Skeletal muscle cell (primary cell): ENCODE measurements around the gene TMOD1.
"Not testable (repeated sequence)": the region's sequence is repeated elsewhere in the genome, so short reads cannot be mapped to it uniquely, and the experiment has no call there.

Experiments
- DNase-seq: peaks from one replicate; pipeline ENCODE4 v3.0.0-alpha.2; 2010; ENCODE audit warnings: low read depth
- H3K4me3 ChIP-seq: 2 replicates; pipeline ENCODE4 v1.5.1; 2011; ENCODE audit warnings: low read depth, mild to moderate bottlenecking, control low read depth, low read length, moderate library complexity

Gene TMOD1

DNA sequence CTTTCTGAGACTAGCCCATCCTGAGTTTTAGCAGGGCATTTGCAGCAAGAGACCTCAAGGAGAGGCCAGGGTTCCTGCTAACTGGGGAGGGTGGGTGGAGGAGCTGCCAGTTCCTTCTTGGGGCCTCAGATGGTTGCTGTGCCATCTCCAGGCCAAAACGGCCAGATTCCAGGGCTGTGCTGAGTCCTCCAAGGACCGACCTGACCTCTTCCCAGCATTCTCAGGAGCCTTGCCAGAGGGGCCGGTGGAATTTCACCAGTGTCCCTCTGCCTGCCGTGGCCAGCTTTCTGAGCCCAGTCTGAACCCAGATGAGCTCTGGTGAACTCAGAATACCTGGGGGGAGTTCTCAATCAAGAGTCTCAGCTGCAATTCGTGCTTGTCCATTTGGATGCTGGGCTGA, 77.4 kb downstream of the TMOD1 start:
- no peak overlapping the region for H3K4me3 ChIP-seq
- DNase-seq, result no peak

DNA sequence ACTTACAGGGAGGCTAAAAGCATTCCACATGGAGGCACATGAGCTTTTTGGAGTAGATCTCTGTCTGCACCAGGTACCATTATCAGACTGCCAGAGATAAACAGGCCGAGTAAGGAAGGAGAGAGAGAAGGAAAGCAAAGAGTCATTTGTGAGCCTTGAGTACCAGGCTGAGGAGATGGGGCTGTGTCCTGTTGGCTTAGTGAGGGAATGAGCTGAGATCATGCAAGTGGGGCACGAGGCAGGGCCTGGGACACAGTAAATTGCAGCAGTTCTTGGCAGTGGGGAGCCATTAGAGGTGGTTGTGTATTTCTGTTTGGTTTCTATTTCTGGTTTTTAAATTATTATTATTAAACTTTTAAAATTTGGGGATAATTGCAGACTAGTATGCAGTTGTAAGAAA, 78.4 kb downstream of the TMOD1 start:
- DNase-seq, result no peak
- no peak overlapping the region for H3K4me3 ChIP-seq

DNA sequence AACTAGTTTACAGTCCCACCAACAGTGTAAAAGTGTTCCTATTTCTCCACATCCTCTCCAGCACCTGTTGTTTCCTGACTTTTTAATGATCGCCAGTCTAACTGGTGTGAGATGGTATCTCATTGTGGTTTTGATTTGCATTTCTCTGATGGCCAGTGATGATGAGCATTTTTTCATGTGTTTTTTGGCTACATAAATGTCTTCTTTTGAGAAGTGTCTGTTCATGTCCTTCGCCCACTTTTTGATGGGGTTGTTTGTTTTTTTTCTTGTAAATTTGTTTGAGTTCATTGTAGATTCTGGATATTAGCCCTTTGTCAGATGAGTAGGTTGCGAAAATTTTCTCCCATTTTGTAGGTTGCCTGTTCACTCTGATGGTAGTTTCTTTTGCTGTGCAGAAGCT, 80.1 kb downstream of the TMOD1 start:
- not testable (repeated sequence) for H3K4me3 ChIP-seq, DNase-seq

DNA sequence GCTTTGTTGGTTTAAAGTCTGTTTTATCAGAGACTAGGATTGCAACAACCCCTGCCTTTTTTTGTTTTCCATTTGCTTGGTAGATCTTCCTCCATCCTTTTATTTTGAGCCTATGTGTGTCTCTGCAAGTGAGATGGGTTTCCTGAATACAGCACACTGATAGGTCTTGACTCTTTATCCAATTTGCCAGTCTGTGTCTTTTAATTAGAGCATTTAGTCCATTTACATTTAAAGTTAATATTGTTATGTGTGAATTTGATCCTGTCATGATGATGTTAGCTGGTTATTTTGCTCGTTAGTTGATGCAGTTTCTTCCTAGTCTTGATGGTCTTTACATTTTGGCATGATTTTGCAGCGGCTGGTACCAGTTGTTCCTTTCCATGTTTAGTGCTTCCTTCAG, 83.3 kb downstream of the TMOD1 start:
- not testable (repeated sequence) for DNase-seq, H3K4me3 ChIP-seq

DNA sequence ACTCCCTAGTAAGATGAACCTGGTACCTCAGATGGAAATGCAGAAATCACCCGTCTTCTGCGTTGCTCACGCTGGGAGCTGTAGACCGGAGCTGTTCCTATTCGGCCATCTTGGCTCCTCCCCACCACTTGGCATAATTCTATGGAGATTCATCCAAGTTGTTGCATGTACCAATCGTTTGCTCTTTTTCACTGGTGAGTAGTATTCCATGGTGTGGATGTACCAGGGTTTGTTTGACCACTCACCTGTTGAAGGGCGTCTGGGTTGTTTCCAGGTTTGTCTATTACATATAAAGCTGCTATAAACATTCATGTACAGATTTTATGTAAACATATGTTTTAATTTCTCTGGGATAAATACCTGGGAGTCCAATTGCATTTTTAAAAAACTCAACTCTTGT, 85.4 kb downstream of the TMOD1 start:
- not testable (repeated sequence) for H3K4me3 ChIP-seq, DNase-seq

DNA sequence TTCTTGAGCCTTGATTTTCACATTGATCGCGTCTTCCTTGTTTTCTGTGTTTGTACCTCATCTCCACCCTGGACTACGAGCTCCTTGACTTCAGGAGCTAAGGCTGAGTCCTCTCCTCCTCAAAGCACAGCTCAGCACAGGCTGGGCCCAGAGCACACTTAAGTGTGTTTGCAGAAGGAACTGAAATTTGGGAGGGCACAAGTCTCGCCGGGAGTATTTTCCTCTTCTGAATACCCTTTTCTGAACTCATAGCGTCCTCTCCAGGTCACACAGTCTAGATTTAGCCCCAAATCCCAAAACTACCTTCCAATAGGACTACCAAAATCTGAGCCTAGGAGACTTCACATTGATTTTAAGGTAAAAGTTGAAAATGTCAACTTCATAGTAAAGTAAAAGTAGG, 90.1 kb downstream of the TMOD1 start:
- no peak for DNase-seq
- no peak overlapping the region for H3K4me3 ChIP-seq

DNA sequence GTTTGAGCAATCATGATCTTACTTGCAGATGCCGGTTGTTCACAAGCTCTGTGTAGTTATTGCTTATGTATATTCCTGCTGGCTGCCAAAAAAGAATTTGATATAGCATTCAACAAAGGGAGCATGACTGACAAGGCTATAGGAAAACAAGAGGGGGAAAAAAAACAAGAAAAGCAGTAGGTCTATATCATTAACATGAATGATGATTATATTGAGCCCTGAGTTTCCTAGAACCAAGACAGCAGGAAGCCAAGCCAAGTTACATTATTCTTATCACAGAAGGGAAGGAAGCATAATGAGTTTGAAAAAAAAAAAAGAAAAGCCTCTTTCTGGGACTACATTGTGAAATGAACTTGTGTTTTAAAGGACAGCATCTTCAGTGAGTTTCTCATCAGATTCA, 90.7 kb downstream of the TMOD1 start:
- DNase-seq, result no peak
- no peak overlapping the region for H3K4me3 ChIP-seq

DNA sequence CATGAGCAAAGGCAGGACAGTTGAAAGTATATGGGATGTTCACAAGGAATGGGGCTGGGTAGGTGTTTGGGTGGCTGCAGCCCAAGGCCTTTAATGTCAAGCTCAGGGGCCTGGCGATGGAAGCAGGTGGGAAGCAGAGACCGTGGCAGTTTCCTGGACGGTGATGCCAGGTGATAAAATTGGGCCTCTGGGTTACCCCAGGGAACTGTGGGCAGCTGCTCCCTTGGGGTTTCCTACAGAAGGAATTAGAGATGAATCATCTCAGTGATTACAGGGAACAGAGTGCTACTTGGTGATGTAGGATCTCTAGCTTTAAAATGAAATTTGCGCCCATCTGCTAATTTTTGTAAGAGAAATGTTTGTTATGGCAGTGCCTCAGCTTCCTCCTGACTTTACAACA, 92.5 kb downstream of the TMOD1 start:
- no peak for DNase-seq
- no peak overlapping the region for H3K4me3 ChIP-seq

DNA sequence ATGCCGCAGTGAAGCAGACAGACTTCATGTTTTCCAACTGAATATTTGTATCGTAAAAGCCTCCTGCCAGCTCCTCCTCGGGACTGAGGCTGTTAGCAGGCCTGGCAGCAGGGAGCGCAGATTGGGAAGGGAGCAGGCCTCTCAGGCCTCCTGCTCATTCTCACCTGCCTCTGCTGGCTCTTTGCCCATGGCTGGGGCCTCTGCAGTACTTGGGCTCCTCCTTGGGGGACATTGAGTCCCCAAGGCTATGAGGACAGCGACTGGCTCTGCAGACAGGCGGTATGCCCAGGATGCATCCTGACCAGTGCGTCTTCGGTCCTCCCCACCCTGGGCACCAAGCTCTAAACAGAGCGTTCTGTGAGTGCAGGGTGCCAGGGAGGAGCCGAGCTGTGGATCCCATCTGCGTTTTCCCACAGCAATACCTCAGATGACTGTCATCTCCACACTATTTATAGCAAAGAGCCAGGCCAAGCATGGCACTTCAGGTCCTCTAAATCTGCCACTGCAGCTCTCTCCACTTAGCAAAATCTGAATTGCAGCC, 93.0 kb downstream of the TMOD1 start:
- DNase-seq, result no peak

DNA sequence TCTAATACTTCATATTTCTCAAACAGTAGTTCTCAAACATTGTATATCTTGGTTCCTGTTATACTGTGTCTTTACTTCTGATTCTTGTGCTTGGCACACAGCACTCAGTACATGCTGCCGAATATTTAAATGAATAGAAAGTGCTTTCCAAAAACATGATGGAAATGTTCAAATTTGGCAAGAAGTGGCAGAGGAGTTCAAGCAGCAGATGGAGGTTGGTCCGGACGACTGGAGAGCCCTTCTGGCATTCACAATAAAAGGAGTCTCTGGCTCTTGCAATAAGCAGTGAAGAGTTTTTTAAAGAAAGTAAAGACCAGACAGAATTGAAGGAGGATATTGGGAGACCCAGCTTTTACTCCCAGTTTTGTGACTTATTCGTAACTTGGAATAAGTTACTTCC, 95.4 kb downstream of the TMOD1 start:
- no peak overlapping the region for H3K4me3 ChIP-seq
- DNase-seq, result no peak

More for the DNA sequence above, 93.0 kb downstream of the TMOD1 start:
- no peak overlapping the region for H3K4me3 ChIP-seq

DNA sequence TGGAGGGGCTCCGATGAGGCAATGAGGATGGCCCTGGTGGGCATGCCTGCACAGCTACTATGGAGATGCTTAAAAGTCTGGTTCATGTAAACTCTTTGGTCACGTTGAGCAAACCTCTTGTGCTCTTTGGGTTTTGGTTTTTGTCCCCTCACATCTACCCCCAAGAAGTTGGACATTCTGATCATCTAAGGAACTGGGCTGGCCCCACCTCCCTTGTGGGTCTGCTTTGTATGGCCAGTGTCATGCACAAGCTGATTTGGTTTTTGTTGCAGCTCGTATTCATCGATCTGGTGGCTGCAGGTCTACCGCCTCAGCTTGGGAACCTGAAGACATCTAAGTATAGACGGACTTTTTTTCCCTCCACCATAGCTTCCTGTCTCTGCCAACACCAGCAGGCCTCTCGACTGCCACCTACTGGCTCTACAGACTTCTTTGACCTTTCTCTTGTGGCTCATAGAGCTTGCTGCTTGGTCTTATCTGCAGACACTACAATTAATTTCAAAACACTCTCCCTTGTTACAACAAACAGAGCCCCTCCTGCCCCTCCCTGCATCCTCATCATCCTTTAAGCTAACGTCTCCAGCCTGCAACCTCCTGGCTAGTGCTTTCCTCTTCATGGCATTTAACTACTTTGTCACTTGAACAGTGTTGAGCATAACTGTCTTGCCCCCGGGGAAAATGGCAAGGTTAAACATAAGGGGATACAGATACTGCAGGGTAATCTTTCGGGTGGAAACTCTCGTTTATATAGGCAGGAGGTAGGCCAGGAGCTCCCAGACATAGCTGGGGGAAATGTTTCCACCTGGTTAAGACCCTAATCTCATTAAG, 97.2 kb downstream of the TMOD1 start:
- H3K4me3 ChIP-seq, result no peak overlapping the region
- peak; percentile 46 for DNase-seq

DNA sequence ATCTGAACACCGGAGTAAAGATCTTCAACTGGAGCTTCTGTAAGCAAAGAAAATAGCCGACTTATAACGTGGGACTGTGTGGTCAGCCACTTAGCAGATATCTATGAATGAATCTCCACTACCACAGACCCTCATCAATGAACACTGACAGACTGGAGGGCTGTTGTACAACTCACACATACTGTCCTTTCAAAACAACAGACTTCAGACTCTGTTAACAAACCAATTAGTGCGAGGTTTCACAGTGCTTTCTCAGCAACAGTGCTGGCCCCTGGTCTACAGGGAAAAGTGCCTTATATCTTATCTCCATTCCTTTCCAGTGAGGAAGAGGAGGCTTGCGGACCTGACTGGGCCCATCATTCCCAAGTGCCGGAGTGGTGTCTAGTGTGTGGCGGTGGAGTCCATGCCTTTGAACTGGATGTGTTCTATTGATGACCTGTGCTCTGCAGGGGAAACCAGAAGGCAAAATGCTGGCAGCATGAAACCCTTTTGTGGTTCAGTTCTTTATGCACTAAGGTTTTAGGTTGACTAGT, 97.9 kb downstream of the TMOD1 start:
- H3K4me3 ChIP-seq, result no peak overlapping the region
- DNase-seq, result no peak

DNA sequence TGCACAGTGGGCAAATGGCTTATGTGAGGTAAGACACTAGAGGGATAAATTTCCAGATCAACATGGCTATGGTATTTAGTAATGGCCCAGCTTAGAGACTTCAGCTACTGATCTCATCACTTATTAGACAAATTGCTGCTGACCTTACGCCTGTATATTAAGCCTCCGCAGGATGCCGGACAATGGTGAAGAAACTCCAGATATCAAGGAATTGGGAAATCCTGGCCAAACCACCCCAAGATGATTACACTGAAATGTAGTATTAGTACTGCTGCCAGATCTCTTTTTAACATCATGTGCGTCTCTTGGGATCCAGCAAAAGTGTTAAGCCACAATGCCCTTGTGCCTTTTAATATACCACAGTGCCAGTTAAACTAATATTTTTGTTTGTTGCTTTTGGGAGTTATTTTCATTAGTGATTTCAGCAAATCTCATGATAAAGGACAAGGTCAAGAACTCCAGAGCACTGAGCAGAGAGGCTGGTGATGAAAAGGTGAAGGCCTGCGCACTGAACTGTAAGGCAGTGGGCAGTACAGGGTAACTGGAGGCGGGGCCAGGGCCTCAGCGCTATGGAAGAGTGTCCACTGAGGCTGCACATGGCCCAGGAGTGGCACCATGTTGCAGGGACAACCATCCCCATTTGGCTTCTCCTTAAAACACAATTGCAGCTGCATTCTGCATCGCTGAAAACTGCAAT, 99.2 kb downstream of the TMOD1 start:
- DNase-seq, result no peak
- no peak overlapping the region for H3K4me3 ChIP-seq

DNA sequence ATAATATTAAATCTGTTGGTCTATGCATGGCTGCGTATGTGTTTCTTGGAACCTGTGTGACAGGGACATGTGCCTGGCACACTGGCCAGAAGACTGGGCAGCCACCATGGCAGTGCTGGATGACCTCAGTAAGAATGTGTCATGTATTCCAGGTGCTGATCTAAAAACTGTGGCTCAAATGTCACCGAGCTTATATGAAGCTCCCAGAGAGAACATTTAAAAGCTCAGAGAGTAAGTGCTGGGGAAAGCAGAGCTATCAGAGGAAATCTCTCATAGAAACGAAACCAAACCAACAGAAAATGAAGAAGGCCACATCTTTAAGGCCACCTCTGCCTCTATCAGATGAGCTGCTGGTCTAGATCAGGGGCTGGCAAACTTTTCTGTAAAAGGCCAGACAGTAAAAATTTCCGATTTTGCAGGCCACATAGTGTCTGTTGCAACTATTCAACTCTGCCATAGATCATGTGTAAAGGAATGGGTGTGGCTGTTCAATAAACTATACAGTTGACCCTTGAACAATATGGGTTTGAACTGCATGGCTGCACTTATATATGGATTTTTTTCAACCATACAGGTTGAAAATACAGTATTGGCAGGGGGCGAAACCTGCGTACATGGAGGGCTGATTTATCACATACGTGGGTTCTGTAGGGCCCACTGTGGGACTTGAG, 99.9 kb downstream of the TMOD1 start:
- no peak for DNase-seq
- no peak overlapping the region for H3K4me3 ChIP-seq

DNA sequence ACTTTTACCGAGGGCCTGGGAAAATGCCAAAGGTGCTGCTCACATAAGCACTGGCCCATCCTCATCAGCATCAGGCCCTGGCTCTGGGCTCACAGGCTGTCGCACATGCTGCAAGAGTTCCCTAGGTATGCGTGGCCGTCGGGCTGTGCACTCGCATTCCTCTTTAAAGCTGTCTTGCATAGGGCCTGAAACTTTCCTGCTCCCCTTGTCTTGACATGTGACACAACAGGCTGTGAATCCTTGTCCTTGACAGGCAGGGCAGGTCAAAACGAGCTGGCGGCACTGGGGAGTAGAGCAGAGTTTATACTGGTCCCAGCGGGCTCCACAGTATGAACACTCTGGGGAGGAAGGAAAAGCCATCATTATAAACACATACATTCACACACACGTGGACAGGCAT, 101.0 kb downstream of the TMOD1 start:
- H3K4me3 ChIP-seq, result no peak overlapping the region
- no peak for DNase-seq

DNA sequence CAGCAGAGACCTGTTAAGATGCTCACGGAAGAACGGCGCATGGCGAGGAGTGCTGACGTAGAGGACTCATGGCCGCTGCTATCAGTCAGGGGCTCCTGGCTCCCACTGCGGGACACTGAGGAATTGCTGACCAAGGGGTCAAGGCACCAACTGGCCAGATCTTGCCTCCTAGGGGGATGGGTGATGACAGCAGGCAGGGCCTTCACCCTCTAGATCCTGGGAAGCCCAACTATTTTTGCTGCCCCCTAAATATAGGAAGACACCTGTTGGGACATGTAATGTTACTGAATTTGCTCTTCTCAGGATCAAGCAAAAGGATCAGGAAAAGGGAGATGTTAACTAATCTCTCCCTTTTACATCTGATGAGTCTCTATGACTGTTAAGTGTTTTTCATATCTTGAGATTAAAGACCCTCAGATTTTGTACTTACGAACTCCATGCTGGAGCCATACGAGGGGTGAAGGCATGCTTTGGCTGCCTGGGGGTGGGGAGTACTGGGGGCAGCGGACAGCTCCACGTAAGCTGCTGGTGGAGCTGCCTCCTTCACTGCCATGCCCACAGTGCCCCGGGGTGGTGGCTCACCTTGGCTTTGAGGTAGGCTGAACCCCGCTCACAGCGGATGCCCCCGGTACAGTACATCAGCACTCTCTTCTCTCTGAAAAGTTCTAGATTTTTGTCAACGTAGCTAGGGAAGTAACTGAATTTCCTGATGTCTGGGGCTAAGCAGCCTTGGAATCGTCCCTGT, 103.6 kb downstream of the TMOD1 start:
- DNase-seq, result no peak
- no peak overlapping the region for H3K4me3 ChIP-seq

DNA sequence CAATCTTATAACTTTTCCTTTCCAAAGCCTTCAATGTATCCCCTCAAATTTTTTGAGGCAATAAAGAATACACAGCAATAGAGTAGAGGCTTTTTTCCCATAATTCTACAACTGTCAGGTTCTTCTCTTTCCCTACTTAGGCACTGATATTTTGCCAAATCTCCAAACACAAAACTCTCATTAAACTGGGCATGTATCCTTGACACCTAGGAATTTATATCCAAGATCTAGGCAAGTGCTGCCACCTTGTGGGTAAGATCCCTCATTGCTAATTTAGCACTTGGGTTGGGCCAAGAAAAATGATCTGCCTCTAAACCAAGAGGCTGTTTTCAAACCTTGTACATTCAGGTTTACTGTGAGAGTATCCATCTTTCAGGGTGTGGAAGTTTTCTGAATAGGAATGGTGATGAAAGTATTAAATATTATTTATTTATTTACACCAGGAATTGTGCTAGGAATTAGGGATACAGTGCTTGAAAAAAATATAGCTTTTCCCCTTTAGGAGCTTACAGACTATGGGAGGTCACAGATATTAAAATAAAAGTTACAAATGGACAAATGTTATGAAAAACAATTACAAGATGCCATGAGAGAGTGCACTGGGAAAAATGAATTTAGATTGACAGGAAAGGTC, 114.1 kb downstream of the TMOD1 start:
- DNase-seq, result no peak
- no peak overlapping the region for H3K4me3 ChIP-seq

DNA sequence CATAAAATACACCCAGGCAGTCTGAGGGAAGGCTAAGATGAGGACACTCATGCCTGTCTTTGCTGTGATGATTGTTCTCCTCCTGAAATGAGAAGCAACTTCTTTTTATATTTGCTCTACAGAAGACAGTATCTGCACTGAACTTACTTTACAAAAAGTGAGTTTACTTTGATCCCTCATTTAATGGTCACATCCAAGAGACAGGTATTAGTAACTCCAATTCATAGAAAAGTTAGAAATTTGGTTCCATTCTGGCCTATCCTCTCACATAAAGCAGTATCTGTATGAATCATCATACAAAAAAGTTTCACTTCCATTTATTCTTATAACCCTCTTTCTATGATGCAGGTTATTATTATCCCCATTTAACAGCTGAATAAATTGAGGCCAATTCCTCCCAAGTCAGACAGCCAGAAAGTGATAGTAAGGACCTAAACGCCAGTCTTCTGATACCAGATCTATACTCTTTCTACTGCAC, 116.5 kb downstream of the TMOD1 start:
- no peak overlapping the region for H3K4me3 ChIP-seq
- no peak for DNase-seq

DNA sequence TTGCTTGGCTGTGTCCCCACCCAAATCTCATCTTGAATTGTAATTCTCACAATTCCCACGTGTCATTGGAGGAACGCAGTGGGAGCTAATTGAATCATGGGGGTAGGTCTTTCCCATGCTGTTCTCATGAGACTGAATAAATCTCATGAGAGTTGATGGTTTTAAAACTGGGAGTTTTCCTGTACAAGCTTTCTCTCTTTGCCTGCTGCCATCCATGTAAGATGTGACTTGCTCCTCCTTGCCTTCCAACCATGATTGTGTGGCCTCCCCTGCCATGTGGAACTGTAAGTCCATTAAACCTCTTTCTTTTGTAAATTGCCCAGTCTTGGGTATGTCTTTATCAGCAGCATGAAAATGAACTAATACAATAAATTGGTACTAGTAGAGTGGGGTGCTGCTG, 118.6 kb downstream of the TMOD1 start:
- DNase-seq, result not testable (repeated sequence)

More for the DNA sequence above, 118.6 kb downstream of the TMOD1 start:
- H3K4me3 ChIP-seq, result not testable (repeated sequence)
